K562 (cell line): Measurements from ENCODE around the gene ADGRE2.

Source experiments
- CREM ChIP-seq: IDR thresholded peaks from 2 replicates; pipeline ENCODE4 v1.6.1; 2014; ENCODE audit warnings: antibody characterized with exemption, low read depth
- CTCF ChIP-seq, 3 experiments: IDR thresholded peaks in 2 of 3; conservative IDR thresholded peaks in 1 of 3; 2 replicates each; pipeline ENCODE4 v1.5.1; 2011 to 2012; ENCODE audit warnings: low read length in 3 of 3, mild to moderate bottlenecking in 3 of 3, control low read depth in 2 of 3, improper control_type of control experiment in 1 of 3, inconsistent platforms in 1 of 3, low read depth in 1 of 3, mixed read lengths in 1 of 3, moderate library complexity in 1 of 3; ENCODE audit not compliant: insufficient read depth in 2 of 3

DNA sequence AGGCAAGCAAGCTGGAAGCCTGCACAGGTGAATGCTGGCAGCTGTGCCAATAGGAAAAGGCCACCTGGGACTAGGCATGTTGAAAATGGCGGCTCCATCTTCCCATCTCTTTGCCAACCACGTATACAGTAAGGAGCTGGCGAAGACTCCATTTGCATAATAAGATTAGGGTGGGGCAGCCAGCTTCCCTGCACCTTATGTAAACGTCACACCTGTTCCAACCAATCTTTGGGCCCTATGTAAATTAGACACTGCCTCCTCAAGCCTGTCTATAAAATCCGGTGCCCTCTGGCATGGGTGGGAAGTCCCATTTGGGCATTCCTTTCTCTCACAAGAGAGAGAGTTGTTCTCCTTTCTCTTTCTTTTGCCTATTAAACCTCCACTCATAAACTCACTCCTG lies 16.8 kb downstream of the ADGRE2 start:
- TF ChIP-seq CREM (no peak), CTCF (IDR thresholded peaks at IDR 0.05 in 2 of 3, conservative IDR thresholded peaks at IDR 0.05 in 1 of 3; ENCODE audit: insufficient read depth in 2 of 3, low read depth in 1 of 3, low read length in 3 of 3) (no peak)
